ENCODE results near the gene SPSB4.
"Not testable (repeated sequence)": the region's sequence is repeated elsewhere in the genome, so short reads cannot be mapped to it uniquely, and the experiment has no call there.

The SPSB4 gene

GRCh38 chr3:141095546-141095937 lies 44.4 kb downstream of the SPSB4 start:
- DNase-seq (ENCODE audit: low spot score), result no peak

DNA sequence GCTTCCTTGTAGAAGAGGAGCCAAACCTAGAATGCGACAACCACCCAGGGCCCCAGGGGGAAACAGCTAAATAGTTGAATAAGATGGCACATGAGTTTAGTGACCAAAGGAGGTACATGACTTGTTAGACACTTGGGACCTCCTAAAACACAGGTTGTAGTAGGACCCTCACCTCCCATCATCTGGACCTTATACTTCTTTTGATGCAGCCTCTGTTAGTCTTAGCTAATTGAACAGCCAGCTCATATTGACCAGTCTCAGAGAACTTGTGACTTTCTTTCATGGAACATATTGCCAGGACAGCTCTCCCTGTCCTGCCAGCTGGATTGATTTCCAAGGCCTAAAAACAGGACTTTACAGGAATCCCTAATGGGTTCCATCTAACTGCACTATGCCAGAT lies 45.0 kb downstream of the SPSB4 start:
- no peak for DNase-seq (ENCODE audit: low spot score)

- no peak for DNase-seq (ENCODE audit: low spot score)
Measured at GRCh38 chr3:141096981-141097380, 45.8 kb downstream of the SPSB4 start.

DNA sequence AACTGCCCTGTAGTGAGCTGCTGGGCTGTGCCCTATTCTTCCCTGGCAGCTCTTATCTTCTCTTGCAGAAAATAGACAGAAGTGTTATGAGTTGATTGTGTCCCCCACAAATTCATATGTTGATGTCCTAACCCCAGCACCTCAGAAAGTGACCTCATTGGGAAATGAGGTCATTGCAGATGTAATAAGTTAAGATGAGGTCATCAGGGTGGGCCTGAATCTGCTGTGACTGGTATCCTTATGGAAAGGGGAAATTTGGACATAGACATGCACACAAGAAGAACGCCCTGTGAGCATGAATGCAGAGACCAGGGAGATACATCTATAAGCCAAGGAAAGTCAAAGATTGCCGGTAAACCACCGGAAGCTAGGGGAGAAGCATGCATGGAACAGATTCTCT lies 49.0 kb downstream of the SPSB4 start:
- DNase-seq (ENCODE audit: low spot score), result no peak

- DNase-seq (ENCODE audit: low spot score), result no peak
Measured at GRCh38 chr3:141100531-141101320, 49.6 kb downstream of the SPSB4 start.

DNA sequence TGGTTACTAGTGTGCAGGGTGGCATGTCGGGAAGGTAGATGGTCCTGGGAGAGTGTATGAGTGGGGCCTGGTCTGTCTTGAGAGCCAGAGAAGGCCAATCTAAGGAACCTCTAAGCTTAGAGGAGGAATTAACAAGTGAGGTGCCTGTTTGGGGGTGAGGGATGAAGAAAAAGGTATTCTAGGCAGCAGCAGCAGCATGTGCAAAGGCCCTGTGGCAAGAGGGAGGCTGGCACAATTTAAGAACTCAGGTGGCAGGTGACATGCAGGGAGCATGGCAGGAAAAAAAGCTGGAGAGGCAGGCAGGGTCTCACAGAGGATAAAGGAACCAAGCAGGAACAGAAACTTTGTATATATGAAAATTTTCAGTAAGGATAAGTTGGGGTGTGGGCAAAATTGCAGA lies 51.2 kb downstream of the SPSB4 start:
- DNase-seq (ENCODE audit: low spot score), result no peak

DNA sequence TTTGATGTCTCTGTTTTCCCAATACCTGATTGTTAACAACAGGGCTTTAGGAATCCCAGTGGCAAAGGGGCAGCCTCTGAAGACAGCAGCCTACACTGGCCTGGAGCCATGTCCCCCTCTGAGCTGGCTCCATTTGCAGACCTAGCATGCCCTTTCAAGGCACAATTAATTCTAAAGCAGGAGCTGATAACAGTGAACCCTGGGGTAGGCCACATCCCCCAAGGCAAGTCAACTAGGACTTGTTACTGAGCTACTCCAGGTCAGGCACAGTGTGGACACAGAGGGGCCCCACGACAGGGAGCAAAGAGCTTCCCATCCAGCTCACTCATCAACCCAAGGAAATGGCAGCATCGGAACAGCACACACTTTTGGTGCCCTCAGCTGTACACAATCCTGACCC lies 51.9 kb downstream of the SPSB4 start:
- DNase-seq (ENCODE audit: low spot score), result no peak

DNA sequence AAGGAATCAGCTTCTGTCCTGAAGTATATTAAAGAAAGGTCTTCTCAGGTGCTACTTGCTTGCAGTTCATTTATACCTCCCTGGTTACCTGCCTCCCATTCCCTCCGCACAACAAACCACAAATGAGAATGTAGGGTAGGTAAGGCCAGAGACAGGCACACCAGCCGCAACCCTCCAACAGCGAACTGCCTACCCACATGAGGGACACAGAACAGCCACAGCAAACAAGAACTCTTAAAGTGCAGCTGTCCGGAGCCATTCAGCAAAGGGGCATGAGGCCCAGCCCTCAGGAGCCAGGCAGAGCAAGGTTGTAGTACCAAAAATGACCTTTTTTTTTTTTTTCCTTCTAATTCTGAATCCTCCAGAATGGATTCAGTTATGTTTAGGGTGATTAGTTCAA lies 52.4 kb downstream of the SPSB4 start:
- DNase-seq (ENCODE audit: low spot score), result no peak

DNA sequence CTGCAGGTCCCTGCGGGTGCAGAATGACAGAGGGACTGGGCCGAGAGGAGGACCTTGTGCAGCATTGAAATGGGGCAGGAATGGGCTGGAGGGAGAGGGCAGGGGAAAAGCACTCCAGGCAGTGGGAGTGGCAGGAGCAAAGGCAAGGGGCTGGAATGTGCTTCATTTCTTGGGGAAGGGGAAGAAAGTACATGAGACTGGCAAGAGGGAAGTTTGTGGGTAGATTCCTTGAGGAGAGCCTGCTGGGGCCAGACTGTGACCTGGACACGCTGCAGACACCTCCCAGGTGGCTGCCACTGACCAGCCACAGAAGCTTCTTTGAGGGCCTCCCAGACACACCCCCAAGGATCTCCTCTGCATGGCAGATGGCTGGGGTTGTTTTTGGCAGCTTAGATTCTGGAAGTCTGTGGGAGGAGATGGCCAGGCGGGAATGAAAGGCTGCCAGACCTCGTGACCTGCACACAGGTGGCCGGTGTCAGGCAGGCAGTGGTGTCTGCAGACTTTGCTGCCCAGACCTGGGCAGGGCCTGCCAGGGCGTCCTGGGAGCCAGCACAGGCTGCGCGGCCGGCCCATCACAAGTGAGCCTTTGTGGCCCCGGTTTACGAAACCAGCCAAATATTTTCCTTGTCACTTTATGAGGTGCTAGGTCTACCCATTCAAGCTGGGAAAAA lies 53.1 kb downstream of the SPSB4 start:
- no peak for DNase-seq (ENCODE audit: low spot score)

- DNase-seq (ENCODE audit: low spot score), result peak; percentile 72
Measured at GRCh38 chr3:141105828-141106628, 54.9 kb downstream of the SPSB4 start.

- DNase-seq (ENCODE audit: low spot score), result no peak
Measured at GRCh38 chr3:141106842-141107241, 55.7 kb downstream of the SPSB4 start.

DNA sequence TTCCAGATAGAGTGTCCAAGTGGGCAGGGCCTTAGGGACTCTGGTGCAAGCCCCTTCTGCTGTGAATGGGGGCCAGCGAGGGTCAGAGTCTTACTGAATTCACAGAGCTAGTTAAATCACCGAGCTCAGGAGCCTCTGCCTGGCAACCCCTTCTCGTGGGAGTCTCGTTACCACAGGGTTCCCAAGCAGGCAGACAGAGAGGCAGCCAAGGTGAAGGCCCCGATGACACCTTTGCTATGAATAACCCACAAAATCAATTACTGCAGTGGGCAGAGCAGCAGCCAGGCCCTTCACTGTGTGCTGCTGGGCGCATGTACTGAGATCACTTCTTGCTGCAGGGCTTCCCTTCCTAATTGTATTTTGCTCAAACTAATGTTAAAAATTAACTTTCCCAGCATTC lies 56.9 kb downstream of the SPSB4 start:
- no peak for DNase-seq (ENCODE audit: low spot score)

DNA sequence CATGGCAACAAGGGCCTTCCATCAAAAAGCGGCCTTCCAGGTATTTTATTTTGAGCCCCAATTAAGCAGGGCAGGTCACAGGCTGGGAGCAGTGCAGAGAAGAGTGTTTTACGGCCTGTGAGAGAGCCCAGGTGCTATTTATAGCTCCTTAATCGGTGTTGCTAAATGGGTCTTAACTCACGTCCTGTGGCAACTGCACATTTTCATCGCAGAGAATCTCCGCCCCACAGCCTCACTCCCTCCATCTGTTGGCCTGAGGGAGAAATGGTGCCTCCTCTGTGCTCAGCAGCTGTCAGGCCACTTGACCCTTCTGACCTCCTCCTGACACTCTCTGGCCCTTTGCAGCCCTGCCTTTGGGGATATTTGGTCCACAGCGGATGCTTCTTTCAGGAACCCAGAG lies 58.6 kb downstream of the SPSB4 start:
- DNase-seq (ENCODE audit: low spot score), result no peak

- no peak for DNase-seq (ENCODE audit: low spot score)
Measured at GRCh38 chr3:141110322-141110721, 59.2 kb downstream of the SPSB4 start.

- no peak for DNase-seq (ENCODE audit: low spot score)
Measured at GRCh38 chr3:141111364-141112155, 60.4 kb downstream of the SPSB4 start.

GRCh38 chr3:141112686-141113297 lies 61.6 kb downstream of the SPSB4 start:
- no peak for DNase-seq (ENCODE audit: low spot score)

DNA sequence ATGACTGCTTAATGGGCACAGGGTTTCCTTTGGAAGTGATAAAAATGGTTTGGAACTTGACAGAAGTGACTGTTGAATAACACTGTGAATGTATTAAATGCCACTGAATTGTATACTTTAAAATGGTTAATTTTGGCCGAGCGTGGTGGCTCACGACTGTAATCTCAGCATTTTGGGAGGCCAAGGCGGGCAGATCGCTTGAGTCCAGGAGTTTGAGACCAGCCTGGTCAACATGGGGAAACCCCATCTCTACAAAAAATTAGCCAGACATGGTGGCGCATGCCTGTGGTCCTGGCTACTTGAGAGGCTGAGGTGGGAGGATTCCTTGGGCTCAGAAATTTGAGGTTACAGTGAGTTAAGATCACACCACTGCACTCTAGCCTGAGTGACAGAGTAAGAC lies 62.5 kb downstream of the SPSB4 start:
- not testable (repeated sequence) for DNase-seq (ENCODE audit: low spot score)

DNA sequence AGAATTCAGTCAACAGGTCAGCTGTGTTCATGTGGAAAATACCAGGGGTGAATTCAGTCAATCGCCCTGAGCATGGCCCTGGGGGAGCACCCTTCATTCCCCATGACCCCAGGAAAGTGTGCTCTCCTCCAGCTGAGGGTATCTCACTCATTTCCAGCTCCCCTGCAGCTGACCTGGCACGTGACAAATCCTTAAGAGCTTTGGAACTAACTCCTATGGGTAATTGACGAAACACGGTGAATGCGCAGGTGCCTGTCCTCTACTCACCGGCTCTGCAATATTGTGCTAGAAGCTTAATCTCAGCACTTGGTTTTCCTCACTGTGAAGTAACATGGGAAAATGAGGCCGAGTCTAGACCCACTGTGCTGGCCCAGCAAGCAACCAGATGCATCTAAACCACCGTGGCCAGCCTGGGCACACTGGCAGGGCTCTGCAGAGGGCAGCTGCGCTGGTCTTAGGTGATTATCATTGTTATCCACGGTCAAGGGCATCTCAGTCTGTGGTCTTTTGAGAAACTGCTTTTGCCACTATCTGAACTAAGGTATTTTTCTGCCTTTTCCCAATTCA lies 63.1 kb downstream of the SPSB4 start:
- DNase-seq (ENCODE audit: low spot score), result no peak

- no peak for DNase-seq (ENCODE audit: low spot score)
Measured at GRCh38 chr3:141114816-141115460, 63.8 kb downstream of the SPSB4 start.

DNA sequence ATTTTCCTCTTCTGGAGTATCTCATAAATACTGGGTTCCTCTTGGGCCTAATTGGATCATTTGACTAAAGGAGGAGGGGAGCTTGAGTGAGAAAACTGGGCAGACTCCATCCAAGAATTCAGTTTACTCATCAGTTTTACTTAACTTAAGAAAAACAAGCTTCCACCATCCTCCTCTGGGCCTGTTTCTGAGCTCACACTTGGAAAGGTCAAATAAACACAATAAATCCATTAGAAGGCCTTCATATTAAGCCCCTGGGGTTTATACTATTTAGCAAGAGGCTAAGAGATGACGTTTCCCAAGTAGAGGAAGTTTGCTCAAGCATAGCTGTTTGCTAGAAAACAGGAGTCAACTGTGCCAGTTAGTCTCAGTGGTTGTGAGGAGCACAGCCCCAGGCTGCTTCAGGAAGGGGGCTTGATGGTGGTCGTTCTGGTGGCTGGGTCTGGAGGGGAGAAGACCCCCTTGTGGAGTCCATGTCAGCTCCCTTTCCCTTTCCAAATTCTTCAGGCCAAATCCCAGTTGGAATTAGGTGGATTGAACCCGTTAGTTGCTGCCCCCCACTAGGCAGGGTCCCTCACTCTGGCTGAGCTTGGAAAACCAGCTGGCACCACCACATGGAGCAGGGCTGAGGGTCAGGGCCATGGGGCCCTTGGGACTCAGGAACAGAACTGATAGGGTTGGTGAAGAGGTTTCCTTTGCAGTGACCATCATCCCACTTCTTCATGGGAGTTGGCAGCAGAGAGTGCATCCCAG lies 64.8 kb downstream of the SPSB4 start:
- no peak for DNase-seq (ENCODE audit: low spot score)

All from AG20443 (cell line).